ENCODE data around the gene TSPAN11.

- no peak for TF ChIP-seq CTCF (IDR thresholded peaks at IDR 0.05)
- no peak for TF ChIP-seq ZFX (IDR thresholded peaks at IDR 0.05; ENCODE audit: borderline replicate concordance)
These were observed 83.4 kb downstream of the TSPAN11 start for GRCh38 chr12:31009976-31010375.

Measured in 22Rv1 (cell line).